Pons (tissue), 1 donor: Measurements from ENCODE around the gene ELL.

ENCODE experiments used
- DNase-seq: peaks from one replicate; pipeline ENCODE4 v3.0.0-alpha.2; 2016; ENCODE audit warnings: low spot score

ELL gene

DNA sequence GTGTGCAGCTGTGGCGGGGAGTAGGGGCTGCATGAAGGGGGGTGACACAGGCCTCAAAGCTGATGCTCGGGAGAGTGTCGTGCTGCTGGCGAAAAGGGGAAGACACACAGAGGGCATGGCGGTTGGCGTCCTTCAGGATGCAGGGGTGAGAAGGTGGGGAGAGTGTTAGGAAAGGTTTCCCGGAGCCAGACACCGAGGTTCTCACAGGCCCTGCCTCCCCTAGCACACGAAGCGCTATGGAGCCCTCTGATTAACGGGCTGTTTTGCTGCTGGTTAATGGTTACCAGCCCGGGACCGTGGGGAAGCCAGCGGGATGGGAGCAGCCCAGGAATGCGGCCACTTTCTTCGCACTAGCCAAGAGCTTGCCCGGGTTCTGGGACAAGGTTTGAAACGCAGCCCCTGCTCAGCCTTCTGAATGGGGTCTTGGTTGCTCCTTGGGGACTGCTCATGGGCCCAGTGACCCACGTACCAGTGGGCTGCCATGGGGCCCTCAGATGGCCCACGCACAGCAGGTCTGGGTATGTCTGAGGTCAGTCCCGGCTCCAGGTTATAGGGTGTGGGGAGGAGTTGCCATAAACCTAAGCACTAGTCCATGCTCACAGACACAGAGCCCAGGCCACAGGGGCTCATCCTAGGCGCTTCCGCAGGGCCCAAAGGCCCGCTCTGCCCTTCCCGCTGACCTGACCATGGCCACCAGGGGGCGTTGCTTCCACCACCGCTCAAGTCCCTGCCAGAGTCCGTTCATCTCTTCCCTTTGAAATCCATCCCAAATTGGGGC, 52.6 kb downstream of the ELL start:
- DNase-seq: peak; percentile 53

DNA sequence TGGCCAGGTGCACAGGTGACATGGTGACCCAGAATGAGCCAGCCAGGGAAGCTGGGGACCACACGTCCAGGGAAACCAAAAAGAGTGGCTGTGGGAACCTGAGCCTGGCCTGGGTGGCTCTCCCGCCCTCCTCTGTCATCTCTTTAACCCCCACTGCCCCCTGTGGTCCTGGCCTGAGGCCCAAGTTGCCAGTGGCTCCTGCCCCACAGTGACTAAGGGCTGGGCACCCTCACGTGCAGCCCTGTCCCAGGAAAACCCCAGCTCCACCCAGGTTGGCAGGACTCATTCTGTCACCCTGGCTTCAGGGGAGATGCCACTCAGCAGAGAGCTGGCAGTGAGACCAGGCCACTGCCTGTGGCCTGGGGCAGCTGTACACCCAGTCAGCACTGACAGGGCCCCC, 53.4 kb downstream of the ELL start:
- DNase-seq: no peak

DNA sequence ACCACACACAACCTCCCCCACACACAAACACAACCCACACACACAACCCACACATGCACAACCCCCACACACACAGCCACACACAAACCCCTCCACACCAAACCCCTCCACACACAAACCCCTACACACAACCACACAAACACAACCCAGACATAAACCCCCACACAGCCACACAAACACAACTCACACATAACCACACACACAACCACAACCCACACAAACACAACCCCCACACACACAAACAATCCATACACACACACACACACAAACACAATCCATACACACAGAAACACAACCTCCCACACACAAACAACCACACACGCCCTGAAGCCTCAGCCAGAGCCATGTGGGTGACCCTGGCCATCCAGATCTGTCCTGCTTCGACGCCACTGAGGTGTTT, 53.9 kb downstream of the ELL start:
- no peak for DNase-seq

DNA sequence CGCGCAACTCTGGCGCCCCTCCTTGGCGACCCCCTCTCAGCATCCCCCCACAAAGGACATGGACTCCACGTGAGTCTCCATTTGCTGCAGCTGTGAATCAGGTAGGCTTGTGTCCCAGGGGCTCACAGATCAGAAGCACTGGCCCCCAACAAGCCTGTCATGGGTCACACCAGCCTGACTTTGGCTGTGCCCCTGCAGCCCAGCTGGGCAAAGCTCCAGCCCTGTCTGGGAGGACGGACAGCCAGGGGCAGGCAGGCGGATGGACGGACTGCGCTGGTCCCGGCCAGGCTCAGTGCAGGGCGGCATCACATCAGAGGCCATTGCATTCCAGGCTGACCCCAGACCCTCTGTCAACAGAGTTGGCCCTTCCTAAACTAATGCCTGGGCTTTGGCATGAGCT, 55.5 kb downstream of the ELL start:
- DNase-seq: no peak

DNA sequence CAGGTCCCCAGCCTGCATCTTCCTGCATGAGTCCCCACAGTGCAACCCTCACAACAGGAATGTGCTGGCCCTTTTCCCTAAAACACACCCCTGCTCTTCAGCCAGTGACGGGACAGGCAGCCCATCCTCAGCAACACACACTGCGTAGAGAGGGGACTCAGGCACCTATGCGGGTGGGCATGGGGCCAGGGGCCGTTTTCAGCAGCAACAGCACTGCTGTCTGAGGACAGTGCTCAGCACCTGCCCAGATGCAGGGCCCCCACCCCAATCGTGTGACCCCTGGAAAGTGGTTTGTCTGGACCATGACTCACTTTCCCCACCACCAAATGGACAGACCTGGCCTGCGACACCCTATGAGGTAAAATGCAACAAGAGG, 55.9 kb downstream of the ELL start:
- DNase-seq: no peak

DNA sequence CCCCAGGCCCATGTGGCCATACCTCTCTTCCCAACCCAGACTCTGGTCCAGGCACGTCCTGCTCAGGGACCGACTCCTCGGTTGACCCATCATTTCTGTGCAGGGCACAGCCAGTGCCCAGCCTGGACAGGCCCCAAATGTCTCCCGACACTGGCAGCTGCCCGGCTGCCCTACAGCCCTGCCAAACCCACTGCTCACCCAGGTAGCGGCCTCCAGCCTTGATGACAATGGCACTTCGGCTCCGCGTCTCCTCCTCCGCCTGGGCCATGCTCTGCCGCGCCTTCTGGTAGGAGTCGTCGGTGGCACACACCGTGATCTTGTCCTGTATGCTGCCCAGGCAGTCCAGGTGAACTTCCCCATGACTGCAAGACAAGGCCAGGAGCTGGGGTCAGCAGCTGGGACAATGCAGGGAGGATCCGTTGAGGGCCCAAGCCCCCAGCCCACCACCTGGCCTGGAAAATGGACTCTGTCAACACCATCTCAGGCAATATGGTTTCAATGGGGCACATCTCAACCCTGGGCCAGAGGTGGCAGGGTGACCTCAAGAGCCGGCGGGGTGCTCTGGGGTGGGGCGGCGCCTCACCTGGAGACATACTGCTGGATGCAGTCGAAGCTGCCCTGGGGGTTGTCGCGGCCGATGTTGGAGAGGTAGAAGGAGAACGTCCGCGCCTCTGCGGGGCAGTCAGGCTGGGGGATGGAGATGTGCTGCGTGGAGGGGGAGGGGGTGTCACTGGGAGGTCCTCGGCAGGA, 56.5 kb downstream of the ELL start:
- no peak for DNase-seq

DNA sequence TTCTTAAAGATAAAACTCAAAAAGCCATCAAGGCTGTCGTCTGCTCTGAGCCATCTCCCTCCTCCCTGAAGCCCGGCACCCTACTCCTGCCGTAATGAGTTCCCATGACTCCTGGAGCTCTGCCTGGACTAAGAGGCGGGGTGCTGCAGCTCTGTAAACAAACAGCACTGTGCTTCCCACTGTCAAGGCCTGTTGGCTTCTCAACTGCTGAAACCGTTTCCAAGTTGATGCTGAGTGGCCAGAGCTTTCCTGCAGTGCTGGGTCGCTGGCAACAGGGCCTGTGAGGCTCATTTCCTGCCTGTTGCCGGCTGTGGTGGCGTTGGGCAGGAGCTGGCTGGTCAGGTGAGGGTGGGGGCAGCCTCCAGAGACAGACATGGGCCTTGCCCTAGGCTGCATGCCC, 57.2 kb downstream of the ELL start:
- DNase-seq: peak; percentile 98

DNA sequence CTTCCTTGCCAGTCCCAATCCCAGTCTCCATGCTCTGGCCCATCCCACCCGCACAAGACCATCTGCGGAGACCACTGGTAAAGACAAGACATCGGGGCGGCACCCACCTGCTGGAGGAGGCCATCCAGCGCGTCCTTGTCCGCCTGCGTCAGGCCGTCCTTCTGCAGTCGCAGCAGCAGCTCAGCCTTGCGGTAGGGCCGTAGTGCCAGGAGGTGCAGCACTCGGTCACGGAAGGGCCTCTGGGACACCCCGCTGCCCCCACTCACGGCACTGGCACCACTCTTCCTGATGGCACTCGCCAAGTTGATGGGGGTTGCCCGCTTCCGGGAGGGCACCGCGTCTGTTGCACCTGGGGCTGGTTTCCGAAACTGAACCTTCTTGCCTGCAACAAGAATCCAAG, 60.4 kb downstream of the ELL start:
- no peak for DNase-seq

DNA sequence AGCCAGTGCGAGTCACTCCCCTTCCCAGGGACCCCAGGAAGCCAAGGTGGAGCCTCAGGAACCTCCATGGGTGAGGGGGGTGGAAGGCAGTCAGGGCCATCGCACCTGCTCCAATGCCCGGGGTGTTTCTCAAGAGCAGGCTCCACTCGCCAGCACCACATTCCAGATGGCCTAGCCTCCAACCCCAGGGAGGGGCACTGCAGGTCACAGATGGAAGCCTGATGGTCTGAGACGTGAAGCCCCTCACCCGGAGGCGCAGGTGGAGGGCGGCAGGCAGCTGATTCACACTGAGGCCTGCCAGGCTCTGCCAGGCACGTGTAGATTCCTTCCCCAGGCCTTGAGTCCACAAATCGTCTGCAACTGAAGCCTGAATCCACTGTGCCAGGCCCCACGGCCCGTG, 61.0 kb downstream of the ELL start:
- DNase-seq: no peak

DNA sequence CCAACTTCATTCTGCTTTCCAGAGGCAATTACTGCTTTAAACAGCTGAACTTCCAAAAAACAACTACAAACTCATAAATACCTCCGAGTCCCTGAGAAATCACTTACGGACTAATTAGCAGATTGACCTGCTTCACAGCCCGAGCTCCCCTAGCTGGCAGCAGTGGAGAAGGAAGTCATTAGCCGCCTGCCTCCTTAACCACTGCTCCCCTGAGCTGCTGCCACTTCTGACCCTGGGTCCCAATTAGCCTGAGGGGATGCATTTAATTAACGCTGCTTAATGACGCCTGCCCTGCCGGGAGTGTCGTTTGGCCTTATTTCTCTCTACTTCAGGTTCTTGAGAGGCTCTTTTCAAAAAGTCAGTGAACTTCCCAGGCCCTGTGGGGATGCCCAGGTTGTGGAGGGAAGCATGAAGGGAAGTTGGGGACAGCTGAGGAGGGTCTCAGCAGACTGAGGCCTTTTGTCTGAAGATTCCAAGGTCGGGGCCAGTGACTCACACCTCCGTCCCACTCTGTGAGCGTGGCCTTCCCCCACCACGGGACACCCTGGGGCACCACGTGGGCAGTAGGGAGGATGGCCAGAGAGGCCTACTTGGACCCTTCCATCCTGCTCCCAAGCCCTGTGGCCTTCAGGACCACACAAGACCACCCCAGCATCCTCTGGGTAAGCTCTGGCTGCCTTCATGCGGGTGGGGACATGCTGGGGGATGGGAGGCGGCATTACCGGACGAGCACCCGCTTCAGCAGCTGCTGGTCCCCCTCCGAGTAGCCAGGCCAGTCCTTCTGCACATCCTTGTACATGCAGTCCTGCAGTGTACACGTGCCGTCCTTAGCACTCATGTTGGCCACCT, 64.2 kb downstream of the ELL start:
- no peak for DNase-seq

DNA sequence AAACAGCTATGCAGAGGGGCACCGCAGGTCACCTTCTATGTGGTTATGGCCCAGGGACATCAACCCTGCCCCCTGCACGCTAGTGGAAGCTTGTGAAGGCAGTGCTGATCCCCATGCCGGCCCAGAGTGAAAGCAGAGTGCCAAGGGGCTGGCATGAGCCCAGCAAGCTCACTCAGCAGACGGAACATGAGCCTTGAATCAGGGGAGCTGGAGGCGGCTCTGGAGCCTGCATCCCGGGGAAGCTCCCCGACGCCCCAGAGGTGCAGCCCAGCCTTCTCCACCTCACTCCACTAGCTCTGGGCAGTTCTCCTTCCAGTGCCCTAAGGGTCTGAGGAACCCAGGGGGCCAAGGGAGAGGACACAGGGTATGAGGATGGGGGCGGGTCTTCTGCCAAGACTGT, 64.9 kb downstream of the ELL start:
- peak; percentile 49 for DNase-seq

DNA sequence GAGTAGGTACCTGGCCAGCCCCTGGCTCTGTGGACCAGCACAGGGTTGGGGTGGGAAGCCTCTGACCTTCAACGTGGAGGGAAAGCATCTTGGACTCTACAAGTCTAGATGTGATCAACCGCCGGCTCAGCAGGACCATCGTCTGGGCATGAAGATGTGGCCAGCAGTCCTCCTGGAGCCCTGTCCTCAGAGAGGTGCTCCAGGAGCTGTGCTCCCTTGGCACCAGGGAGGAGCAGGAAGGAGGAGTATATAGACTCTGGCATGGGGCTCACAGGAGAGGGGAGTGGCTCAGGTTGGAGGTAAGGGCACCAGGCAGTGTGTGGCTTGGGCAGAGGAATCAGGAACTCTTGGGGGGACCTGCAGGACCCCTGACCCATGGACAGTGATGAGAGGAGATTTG, 65.6 kb downstream of the ELL start:
- DNase-seq: no peak

DNA sequence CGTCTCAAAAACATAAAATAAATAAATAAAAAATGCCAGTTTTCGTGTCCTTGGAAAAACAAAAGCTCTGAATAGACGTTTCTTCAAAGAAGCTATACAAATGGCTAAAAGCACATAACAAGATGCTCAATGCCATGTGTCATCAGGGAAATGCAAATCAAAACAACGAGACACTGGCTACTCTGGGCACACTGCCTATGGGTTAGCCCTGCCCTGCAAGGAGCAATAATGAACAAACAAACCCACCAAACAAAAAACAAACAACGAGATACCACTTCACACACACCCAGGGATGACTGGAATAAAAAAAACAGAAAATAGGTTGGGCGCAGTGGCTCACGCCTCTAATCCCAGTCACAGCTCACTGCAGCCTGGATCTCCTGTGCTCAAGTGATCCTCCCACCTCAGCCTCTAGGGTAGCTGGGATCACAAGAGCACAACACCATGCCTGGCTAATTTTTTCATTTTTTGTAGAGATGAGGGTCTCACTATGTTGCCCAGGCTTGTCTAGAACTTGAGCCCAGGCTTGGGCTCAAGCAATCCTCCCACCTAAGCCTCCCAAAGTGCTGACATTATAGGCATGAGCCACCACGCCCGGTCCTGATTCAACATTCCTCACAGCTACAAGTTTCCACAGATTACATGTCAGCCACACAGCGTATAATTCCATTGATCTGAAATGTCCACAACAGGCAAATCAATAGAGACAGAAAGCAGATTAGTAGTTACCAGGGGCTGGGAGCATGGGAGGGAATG, 68.4 kb downstream of the ELL start:
- DNase-seq: peak; percentile 85

DNA sequence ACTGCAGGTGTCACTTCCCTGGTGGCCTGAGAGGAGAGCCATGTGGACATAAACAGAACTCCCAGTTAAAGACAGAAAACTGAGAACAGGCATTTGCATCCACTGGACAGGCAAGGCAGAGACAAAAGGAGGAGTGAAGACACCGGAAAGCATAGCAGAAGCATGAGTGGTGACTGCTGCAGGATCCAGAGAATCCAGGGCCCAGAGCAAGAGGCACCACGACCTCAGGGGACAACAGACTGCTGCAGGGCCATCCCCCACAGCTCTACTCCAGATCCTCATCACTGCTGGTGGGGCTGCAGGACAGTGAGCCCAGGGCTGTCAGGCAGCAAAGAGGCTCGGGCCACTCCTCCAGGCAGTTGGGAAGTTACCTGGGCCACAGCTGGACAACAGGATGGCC, 69.5 kb downstream of the ELL start:
- DNase-seq: no peak

DNA sequence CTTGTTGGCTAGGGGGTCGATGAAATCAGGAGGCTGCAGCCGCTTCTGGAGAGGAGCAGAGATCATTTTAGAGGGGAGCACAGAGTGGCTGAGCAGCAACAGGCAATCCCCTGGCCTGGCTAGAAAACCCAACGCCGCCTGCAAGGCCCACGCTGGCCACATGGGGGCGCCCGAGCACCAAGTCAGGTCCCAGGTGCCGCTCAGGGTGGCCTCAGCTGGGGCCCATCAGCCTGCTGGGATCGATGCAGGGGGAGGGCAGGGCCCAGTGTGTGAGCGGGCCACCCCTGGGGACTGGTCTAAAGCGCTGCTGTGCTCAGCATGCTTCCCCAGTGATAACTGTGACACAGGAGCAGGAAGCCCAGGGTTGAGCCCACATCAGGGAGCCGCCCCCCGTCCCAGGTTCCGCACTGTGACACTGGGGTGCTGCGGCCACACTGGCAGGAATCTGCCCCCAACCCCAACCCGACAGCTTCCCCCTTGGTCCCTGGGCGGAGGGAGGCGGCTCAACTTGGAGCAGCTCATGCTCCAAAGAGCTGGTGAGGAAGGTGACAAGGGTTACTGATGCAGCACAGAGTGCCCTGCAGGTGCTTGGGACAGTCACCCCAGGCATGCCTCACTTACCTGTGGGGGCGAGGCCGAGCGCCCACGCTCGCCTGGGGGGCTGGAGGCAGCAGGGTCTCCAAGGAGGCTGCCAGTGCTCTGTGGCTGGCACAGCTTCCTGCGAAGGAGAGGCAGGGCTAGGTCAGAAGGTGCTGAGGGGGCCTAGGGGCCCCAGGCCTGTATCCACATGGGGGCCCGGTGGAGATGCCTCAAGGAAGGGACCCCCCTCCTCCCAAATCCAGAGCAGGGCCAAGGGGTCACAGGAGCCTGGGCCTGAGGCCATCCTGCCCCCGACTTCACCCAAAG, 70.7 kb downstream of the ELL start:
- peak; percentile 68 for DNase-seq

DNA sequence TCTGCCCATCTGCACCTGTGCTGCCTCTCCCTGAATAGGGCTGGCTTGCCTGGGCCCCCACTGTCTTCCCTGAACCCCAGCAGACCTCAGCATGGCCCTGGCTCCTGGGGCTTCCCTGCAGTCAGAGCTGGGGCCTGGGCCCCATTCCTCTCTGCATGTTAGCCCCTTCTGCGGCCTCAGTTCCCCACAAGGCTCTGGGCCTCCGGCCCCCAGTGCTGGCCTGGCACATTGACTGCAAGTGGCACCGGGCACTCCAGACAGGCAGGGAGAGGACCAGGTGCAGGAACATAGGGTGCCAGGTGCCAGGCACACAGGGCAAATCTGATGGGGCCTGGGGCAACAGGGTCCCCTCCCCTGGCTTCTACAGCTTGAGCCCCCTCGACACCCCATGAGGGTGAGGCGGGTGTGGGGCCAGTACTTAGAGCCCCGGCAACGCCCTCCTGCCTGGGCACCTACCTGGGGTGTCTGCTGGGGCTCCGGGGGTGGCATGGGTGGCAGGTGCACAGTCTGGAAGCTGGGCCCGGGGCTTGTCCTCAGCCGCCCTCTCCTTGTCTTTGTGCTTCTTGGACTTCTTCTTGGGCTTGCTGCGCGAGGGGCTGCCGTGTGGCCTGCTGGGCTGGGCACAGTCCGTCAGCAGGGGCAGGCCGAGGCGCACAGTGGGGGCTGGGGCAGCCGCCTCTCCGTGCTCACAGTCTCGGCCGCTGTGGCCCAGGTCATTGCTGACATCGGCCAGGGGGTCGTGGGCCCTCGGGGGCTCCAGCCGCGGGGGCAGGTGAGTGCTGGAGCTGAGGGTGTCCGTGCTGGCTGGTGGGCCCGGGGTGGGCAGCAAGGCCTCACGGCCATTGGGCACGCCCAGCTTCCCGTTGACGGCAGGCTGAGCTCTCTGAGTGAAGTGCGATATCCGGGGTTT, 71.6 kb downstream of the ELL start:
- no peak for DNase-seq

DNA sequence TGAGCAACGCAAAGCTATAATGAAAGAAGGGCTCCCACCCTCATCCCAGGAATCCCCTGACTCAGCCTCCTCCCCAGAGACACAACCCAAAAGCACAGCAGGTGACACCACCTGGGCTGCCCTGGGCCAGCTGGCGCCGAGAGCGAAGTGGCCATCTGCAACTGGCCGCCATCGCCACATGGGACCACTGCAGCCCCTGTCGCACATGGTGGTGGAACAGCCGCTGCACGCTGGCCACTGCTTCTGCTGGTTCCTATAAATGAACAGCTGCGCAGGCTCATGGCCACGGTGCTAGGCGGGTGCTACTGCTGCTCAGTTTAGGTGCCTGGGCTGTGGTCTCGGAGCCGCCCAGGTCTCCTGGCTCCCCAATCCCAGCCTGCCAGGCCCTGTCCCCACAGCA, 72.3 kb downstream of the ELL start:
- DNase-seq: no peak

DNA sequence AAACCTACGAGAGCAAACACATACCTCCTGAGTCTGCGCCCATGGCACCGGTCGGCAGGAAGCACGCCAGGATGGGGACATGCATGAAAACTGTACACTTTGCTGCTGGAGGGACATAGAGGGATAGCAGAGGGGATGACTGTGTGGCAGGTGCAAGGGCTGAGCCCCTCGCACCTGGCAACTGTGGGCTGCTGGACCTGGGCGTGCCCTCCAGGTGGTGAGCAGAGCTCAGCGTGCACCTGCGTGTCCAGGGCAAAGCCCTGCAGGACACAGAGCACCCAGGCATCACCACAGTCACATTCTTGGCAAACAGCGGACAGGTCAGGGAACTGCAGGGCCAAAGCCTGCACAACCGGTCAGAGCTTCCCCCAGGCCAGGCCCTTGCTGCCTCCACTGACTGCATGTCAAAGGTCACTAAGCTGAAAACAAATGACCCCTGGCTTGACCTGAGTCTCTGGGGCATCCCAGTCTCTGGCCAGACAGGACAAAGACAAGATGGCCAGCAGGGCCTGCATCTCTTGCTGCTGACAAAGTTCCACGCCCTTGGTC, 75.0 kb downstream of the ELL start:
- DNase-seq: no peak

DNA sequence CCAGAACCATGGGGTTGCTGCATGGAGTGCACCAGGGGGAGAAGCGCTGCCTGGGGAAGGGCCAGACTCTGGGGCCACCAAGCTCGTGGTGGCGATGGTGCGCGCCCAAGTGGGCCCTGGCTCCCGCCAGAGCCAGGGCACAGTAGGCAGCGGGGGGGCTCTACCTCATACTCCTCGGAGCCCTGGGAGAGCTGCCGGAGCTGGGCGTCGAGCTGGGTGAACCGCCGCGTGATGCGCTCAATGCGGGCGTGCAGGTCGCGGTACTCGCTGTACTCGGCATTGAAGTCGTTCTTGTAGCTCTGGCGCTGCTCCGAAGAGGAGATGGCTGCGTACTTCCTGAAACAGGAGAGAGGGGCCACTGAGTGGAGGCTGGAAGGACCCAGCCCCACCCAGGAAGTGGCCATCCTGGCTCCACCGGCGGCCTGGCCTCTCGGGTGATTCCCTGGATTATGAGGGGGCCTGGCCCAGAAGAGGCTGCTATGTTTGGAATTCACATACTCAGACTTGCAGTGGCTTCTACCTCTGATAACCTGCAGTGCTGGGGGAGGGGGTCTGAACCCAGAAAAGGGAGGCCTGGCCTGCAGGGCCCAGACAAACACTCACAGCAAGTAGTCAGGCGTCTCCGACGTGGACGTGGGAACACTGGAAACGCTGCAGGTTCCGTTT, 75.6 kb downstream of the ELL start:
- DNase-seq: no peak
